Measurements from ENCODE around the gene NRXN3. TPM values are rescaled to one million over a fixed set of nuclear protein-coding genes. Genes with fewer than 3 reads are reported as not detected.

Gene NRXN3
- total RNA-seq, 1 experiment from 2014 or later = 0.23 TPM

- DNase-seq (ENCODE audit: low read depth) = no peak
Measured at GRCh38 chr14:78637489-78637888, 467.3 kb downstream of the NRXN3 start.

GRCh38 chr14:78637908-78638475 is 467.8 kb downstream of the NRXN3 start:
- no peak for DNase-seq (ENCODE audit: low read depth)

GRCh38 chr14:78638926-78639325 is 468.8 kb downstream of the NRXN3 start:
- no peak for DNase-seq (ENCODE audit: low read depth)

DNA sequence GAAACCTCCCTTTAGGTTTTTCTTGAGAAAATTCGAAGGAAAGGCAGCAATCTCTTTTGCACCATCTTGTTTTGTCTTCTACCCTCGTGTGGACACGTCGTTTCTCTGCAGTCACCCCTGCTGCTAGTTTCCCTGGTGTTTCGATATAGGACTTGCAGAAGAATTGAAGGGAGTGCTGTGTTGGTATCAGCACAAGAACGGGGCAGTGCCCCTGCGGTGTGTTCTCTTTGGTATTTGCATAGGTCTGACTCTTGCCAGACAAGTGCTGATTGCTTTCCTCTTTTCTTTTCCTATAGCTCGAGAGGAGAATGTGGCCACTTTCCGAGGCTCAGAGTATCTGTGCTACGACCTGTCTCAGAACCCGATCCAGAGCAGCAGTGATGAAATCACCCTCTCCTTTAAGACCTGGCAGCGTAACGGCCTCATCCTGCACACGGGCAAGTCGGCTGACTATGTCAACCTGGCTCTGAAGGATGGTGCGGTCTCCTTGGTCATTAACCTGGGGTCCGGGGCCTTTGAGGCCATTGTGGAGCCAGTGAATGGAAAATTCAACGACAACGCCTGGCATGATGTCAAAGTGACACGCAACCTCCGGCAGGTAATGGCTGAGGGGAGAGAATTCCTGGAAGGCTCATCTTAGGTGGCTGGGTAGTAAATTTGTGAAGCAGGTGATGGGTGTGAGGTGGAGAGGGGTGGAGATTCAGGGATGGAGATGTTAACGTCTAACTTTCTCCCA is 474.8 kb downstream of the NRXN3 start:
- DNase-seq (ENCODE audit: low read depth) = no peak

- DNase-seq (ENCODE audit: low read depth) = no peak
Measured at GRCh38 chr14:78652727-78653126, 482.6 kb downstream of the NRXN3 start.

DNA sequence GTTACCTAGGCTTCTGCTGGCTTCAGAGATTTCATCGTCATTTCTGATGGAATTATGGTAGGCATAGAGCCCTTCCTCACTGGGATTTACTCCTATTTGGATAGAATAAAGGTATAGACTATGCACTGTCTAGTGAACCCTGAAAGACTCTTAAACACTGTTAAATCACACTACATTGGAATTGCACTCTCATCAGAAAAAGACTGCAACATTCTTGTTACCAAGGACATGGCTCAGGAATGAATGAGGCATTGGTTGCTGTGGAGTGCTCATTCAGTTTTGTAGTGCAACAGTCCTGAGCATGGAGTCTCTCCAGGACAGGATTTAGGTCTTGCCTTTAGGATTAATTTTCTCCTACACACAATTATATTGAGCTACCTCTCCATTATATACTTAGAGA is 483.0 kb downstream of the NRXN3 start:
- no peak for DNase-seq (ENCODE audit: low read depth)

DNA sequence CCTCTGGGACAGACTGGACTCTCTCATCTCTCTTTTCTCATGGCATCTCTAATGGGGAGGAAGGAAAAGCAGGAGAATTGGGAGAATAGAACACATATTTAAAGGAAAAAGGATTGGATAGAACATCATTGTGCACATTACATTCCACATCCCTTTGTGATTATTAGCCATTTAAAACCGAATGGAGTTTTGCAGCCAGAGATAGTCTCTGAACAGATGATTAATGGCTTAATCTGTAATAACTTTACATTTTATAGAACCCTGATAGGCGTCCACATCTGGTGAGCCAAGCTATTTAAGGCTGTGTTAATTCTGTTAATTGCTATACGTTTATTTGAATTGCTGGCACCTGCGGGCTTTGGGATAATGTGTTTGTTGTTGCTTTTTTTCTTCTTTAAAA is 487.3 kb downstream of the NRXN3 start:
- DNase-seq (ENCODE audit: low read depth) = no peak

DNA sequence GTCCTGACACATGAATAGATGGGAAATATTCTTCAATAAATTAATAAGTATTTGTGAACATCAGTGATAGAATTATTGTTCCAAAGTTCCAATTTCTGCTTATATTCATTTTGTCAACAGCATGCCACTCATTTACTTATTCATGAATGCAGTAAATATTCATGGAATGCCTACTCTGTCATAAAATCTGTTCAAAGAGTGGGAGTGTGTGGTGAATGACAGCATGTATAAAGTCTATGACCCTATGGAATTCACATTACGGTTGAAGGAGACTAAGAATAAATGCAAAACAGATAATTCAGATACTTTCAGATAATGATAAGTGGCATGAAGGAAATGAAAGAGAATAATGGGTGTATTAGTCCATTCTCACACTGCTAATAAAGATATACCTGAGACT is 494.7 kb downstream of the NRXN3 start:
- no peak for DNase-seq (ENCODE audit: low read depth)

DNA sequence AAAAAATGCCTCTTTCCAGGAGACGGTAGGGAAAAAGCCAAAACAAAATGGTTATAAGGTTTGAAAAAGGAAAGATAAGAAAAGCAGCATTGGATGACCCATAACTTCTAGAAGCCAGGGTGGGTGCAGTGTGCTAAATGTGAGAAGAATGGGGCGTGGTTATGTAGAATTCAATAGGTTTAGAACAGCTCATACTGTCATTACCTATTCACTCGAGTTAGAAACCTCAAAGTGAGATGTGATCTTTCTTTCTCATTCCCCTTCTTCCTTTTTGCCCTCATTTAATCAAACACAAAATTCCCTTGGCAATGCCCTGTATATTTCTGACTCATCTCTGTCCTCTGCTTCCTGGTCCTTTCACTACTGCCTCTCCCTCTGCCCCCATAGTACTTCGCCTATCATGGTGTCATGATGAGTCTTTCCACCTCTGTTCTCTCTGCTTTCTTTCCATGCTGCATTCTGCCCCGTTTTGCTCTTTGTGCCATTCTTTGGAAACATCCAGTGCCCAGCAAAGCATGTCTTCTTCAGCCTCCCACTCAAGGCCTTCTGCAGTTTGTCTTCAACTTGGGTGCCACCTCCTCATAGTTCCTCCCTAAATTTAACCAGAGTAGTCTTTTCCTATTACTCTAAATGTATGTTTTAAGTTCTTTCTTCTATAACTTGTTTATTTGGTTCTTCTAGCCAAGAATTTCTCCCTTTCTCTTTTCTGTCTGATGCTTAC is 496.3 kb downstream of the NRXN3 start:
- no peak for DNase-seq (ENCODE audit: low read depth)

- no peak for DNase-seq (ENCODE audit: low read depth)
Measured at GRCh38 chr14:78667141-78667540, 497.0 kb downstream of the NRXN3 start.

DNA sequence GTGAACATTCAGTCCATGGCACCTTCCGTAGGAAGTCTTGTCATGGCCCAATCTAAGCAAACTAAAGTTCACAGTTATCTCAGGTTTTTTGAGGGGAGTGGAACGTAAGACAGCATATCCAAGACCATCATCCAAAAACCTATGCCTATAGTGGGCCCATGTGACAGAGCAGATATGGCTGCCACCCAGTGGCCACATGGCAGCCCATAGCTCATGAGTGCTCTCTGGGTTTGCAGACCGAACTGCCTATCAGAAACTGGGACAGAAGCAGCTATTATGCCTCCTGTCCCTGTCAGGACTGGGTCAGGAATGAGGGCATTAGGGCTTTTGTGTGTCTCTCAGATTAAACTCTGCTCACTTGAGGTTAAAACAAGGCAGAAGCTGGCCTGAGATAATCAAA is 503.7 kb downstream of the NRXN3 start:
- no peak for DNase-seq (ENCODE audit: low read depth)

DNA sequence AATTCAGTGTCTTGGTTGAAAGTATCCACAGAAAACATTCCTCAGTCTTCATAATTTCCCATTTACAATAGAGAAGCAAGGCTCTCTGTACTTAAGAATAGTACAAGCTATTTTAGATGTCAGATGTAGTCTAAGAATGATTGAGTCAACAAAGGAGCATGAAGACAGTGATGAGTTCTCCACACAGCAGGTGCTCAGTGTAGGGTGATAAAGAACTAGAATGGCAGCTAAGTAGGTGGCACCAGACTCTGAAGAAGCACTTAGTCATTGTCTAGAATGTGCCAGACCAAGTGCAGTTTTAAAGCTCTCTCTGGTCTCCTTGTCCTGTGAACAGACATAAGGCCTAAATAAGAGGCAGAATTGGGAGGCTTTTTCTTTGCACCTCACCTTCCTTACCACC is 504.6 kb downstream of the NRXN3 start:
- no peak for DNase-seq (ENCODE audit: low read depth)

- no peak for DNase-seq (ENCODE audit: low read depth)
Measured at GRCh38 chr14:78683206-78683605, 513.0 kb downstream of the NRXN3 start.

DNA sequence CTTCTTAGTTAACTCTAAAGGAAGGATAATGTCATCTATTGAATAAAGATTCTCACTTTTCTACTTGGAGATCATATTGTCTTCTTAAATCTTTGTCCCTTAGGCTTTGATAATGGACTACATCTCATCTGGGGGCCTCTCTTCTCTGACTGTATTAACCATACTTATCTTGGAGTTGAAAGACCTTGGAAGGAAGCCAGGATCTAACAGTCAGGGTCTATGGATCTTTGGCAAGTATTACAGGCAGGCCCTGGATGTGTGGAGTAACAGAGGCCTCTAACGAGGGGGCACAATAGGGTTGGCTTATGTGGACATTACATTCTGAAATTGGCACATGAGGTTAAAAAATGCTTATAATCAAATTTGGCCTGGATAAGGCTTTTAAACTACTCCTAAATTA is 513.8 kb downstream of the NRXN3 start:
- no peak for DNase-seq (ENCODE audit: low read depth)

DNA sequence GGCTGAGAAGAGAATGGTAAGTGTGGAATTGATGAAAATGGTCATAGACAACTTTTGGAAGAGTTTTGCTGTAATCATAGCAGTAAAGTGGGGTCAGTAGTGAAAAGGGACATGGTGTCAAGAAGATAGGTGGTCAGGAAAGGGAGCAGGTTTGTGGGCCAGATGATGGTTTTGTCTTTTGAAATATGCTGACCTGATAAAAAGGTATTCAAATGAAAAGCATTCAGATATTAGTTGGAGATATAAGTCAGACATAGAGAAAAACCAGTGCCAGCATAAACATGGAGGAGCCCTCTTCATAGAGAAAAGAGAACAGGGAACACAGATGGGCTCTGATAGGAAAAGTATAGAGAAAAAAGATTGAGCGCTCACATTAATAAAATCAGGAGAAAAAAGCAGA is 518.3 kb downstream of the NRXN3 start:
- no peak for DNase-seq (ENCODE audit: low read depth)

GRCh38 chr14:78690836-78691235 is 520.7 kb downstream of the NRXN3 start:
- DNase-seq (ENCODE audit: low read depth) = no peak

- peak; percentile 12 for DNase-seq (ENCODE audit: low read depth)
Measured at GRCh38 chr14:78697341-78697740, 527.2 kb downstream of the NRXN3 start.

DNA sequence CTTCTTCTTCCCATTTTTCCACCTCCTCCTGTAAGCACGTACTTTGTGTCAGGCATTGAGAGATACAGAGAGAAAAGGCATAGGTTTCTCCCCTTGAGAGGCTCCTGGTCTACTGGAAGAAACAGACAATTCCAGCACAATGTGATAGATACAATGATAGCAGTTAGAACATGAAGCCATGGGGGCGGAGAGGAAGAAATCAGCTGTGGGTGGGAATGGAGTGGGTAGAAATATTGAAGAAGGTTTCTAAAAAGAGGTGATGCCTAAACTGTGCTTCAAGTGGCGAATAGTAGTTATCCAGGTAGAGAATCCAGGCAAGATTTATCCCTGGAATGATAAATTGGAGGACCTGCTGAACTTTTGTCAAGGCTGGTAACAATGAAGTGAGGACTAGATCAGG is 528.8 kb downstream of the NRXN3 start:
- no peak for DNase-seq (ENCODE audit: low read depth)

- no peak for DNase-seq (ENCODE audit: low read depth)
Measured at GRCh38 chr14:78700236-78700635, 530.1 kb downstream of the NRXN3 start.

- DNase-seq (ENCODE audit: low read depth) = no peak
Measured at GRCh38 chr14:78701246-78701645, 531.1 kb downstream of the NRXN3 start.

DNA sequence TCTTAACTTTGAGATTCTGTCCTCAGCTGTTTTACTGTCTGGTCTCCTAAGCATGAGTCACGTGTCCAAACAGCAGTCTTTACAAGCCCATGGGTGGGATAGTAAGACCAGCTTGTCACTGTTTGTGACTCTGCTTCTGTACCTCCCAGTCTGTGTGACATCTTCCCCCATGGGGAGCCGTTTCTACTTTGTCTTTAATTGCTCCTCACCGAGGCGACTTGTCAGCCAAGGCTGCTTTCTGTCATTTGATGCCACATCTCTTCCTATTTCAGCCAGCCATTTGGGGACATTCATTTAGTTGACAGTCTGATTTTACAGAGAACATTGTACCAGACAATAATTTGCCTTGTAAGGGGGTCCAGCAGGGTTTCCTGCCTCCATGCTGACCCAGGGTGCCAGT is 534.8 kb downstream of the NRXN3 start:
- no peak for DNase-seq (ENCODE audit: low read depth)

DNA sequence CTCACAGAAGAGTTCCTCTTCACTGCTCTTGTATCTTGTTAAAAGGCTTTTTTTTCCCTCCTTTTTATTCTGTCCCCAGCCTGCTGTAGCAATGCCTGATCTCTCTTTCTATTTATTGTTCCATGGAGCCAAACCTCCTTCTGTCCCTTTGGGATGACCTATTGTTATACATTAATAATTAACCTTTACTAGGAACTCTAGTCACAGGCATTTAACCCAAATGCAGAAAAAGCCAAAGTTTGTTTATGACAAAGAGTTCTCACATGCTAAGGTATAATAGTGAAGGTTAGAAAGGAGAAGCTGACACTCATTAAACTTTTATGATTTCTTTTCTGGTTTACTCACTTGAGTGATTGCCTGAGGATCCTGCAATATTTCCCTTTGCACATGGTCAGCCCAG is 535.8 kb downstream of the NRXN3 start:
- no peak for DNase-seq (ENCODE audit: low read depth)

Measured in LHCN-M2 (cell line).